Keratinocyte (primary cell): ENCODE data around the gene SCFD1. TPM values are rescaled to one million over a fixed set of nuclear protein-coding genes. Genes with fewer than 3 reads are reported as not detected.

Source experiments
- DNase-seq: peaks from one replicate; pipeline ENCODE4 v3.0.0-alpha.2; 2011; ENCODE audit warnings: low read depth, missing footprints, low spot score
- FAIRE-seq: peaks from 2 replicates; lab custom pipeline; 2011; peaks lifted over from hg19 to GRCh38; lab: Jason Lieb, UNC
- H2AFZ ChIP-seq: 2 replicates; pipeline ENCODE4 v1.6.0; 2012; ENCODE audit warnings: low read length, control low read depth, inconsistent platforms; ENCODE audit not compliant: control insufficient read depth
- H3K27ac ChIP-seq: 2 replicates; pipeline ENCODE4 v1.5.1; 2011; ENCODE audit warnings: low read length; ENCODE audit not compliant: control insufficient read depth, insufficient read depth
- H3K27me3 ChIP-seq: 3 replicates; pipeline ENCODE4 v1.6.0; 2011; ENCODE audit warnings: low read length; ENCODE audit not compliant: control insufficient read depth, insufficient read depth; ENCODE audit errors: extremely low read depth
- H3K36me3 ChIP-seq, 2 experiments: 2 replicates in 1 of 2; 3 replicates in 1 of 2; pipeline ENCODE4 v1.5.1; 2011; ENCODE audit warnings: low read length in 2 of 2, mild to moderate bottlenecking in 1 of 2; ENCODE audit not compliant: control insufficient read depth in 2 of 2, insufficient read depth in 2 of 2; ENCODE audit errors: extremely low read depth in 1 of 2
- H3K4me1 ChIP-seq: 3 replicates; pipeline ENCODE4 v1.5.1; 2011; ENCODE audit warnings: low read length; ENCODE audit not compliant: control insufficient read depth, insufficient read depth; ENCODE audit errors: extremely low read depth
- H3K4me2 ChIP-seq: 3 replicates; pipeline ENCODE4 v1.6.0; 2011; ENCODE audit warnings: low read depth, low read length; ENCODE audit not compliant: control insufficient read depth, insufficient read depth; ENCODE audit errors: extremely low read depth
- H3K4me3 ChIP-seq, 3 experiments: fragments of 200-600 bp in 1 of 3; sonication (generic) in 1 of 3; 2 replicates in 2 of 3; 3 replicates in 1 of 3; pipeline ENCODE4 v1.5.1; 2011 to 2016; ENCODE audit warnings: low read length in 3 of 3, mild to moderate bottlenecking in 3 of 3, control low read depth in 2 of 3, inconsistent platforms in 1 of 3, low read depth in 1 of 3, mixed read lengths in 1 of 3, mixed run types in 1 of 3, moderate library complexity in 1 of 3; ENCODE audit not compliant: control insufficient read depth in 2 of 3, insufficient read depth in 2 of 3; ENCODE audit errors: extremely low read depth in 1 of 3
- H3K79me2 ChIP-seq: 2 replicates; pipeline ENCODE4 v1.6.0; 2012; ENCODE audit warnings: low read length; ENCODE audit not compliant: control insufficient read depth, insufficient read depth
- H3K9ac ChIP-seq: 3 replicates; pipeline ENCODE4 v1.6.0; 2011; ENCODE audit warnings: low read length; ENCODE audit not compliant: control insufficient read depth, insufficient read depth; ENCODE audit errors: extremely low read depth
- H3K9me1 ChIP-seq: 3 replicates; pipeline ENCODE4 v1.6.0; 2011; ENCODE audit warnings: low read length; ENCODE audit not compliant: control insufficient read depth, insufficient read depth; ENCODE audit errors: extremely low read depth
- H3K9me3 ChIP-seq: 2 replicates; pipeline ENCODE4 v1.5.1; 2012; ENCODE audit warnings: low read depth, low read length; ENCODE audit not compliant: control insufficient read depth
- H4K20me1 ChIP-seq: 3 replicates; pipeline ENCODE4 v1.6.0; 2011; ENCODE audit warnings: low read length; ENCODE audit not compliant: control insufficient read depth, insufficient read depth; ENCODE audit errors: extremely low read depth
- CTCF ChIP-seq, 3 experiments: IDR thresholded peaks in 1 of 3; conservative IDR thresholded peaks in 1 of 3; optimal IDR thresholded peaks in 1 of 3; 2 replicates in 2 of 3; 3 replicates in 1 of 3; pipeline versions ENCODE3 to v1.5.1; 2011; ENCODE audit warnings: low read length in 3 of 3, mild to moderate bottlenecking in 3 of 3, moderate library complexity in 2 of 3, control low read depth in 1 of 3, inconsistent platforms in 1 of 3; ENCODE audit not compliant: insufficient read depth in 2 of 3; ENCODE audit errors: extremely low read depth in 1 of 3
- EZH2 ChIP-seq: IDR thresholded peaks from one replicate; pipeline ENCODE4 v1.6.1; 2012; ENCODE audit warnings: inconsistent platforms, mild to moderate bottlenecking, low read length, moderate library complexity
- dilution Hi-C: fragments of 300-500 bp; cut with MboI; formaldehyde crosslinking; loops from one replicate; pipeline ENCODE4 v1.7.0; 2020; ENCODE audit warnings: low sequenced_read_pairs; ENCODE audit not compliant: extremely low pct_ligation_motif_present
- polyA plus RNA-seq, 5 experiments: library from polyadenylated mRNA; depleted of rRNA in 3 of 5; stranded (reverse) in 3 of 5; stranded (forward) in 1 of 5; unstranded in 1 of 5; fragments of >200 nt; gene quantifications; 1 replicate in 1 of 5; 2 replicates in 3 of 5; 3 replicates in 1 of 5; pipeline versions ENCODE4 v1.2.1 to v1.2.3, GENCODE V29; 2011 to 2012; ENCODE audit warnings: missing spikeins in 2 of 5, low read depth in 1 of 5, low replicate concordance in 1 of 5

SCFD1 gene
- polyA plus RNA-seq, 1 donor (not counting 4 experiments of a cell fraction or from before 2014, with no cell fraction given): 100 TPM

GRCh38 chr14:30691751-30692398, 69.8 kb downstream of the SCFD1 start:
- Histone ChIP-seq H3K79me2 (peaks cover 11% of the 10 kb centered on the region), H3K27ac (no peak overlapping the region), H3K4me1 (peaks cover 6% of the 10 kb centered on the region), H3K9me3 (no peaks in the 10 kb centered on the region), H4K20me1 (no peaks in the 10 kb centered on the region), H3K4me3 (no peak overlapping the region), H3K9ac (no peak overlapping the region), H3K4me2 (no peak overlapping the region), H2AFZ (no peak overlapping the region), H3K27me3 (no peaks in the 10 kb centered on the region), H3K9me1 (no peaks in the 10 kb centered on the region), H3K36me3 (peaks cover 0 to 3% of the 10 kb centered on the region in 2 experiments)
- TF ChIP-seq EZH2 (no peak), CTCF (optimal IDR thresholded peaks at IDR 0.05 in 1 of 3, IDR thresholded peaks at IDR 0.05 in 1 of 3, conservative IDR thresholded peaks at IDR 0.05 in 1 of 3; ENCODE audit: extremely low read depth in 1 of 3, insufficient read depth in 2 of 3, low read length in 3 of 3) (no peak)
- dilution Hi-C loops: no loop called here
- no peak for FAIRE-seq
- DNase-seq: no peak

GRCh38 chr14:30692669-30693068, 70.5 kb downstream of the SCFD1 start:
- Histone ChIP-seq H3K27ac (no peak overlapping the region), H3K9me3 (no peaks in the 10 kb centered on the region), H3K9me1 (no peaks in the 10 kb centered on the region), H3K36me3 (peaks cover 0 to 3% of the 10 kb centered on the region in 2 experiments), H3K4me1 (peaks cover 6% of the 10 kb centered on the region), H3K4me2 (no peak overlapping the region), H4K20me1 (no peaks in the 10 kb centered on the region), H3K4me3 (no peak overlapping the region), H3K27me3 (no peaks in the 10 kb centered on the region), H3K79me2 (peaks cover 11% of the 10 kb centered on the region), H2AFZ (no peak overlapping the region), H3K9ac (no peak overlapping the region)
- dilution Hi-C loops: no loop called here
- TF ChIP-seq CTCF (optimal IDR thresholded peaks at IDR 0.05 in 1 of 3, IDR thresholded peaks at IDR 0.05 in 1 of 3, conservative IDR thresholded peaks at IDR 0.05 in 1 of 3; ENCODE audit: extremely low read depth in 1 of 3, insufficient read depth in 2 of 3, low read length in 3 of 3) (no peak), EZH2 (no peak)
- FAIRE-seq (no peak), DNase-seq (no peak)
